HK-2 (cell line): ENCODE measurements around the gene NPHS1.
"Not testable (repeated sequence)": the region's sequence is repeated elsewhere in the genome, so short reads cannot be mapped to it uniquely, and the experiment has no call there.

Experiments
- DNase-seq: peaks from one replicate; pipeline ENCODE4 v3.0.0-alpha.2; 2018; ENCODE audit not compliant: unreplicated experiment

Gene NPHS1

GRCh38 chr19:35851213-35852028 is 883 bp downstream of the NPHS1 start:
- no peak for DNase-seq

- DNase-seq = no peak
These were observed 3.3 kb downstream of the NPHS1 start for GRCh38 chr19:35848919-35849505.

GRCh38 chr19:35848486-35848885 is 3.8 kb downstream of the NPHS1 start:
- DNase-seq = no peak

- no peak for DNase-seq
These were observed 4.4 kb downstream of the NPHS1 start for GRCh38 chr19:35847911-35848310.

- no peak for DNase-seq
These were observed 6.2 kb downstream of the NPHS1 start for GRCh38 chr19:35846038-35846668.

GRCh38 chr19:35845215-35846037 is 6.9 kb downstream of the NPHS1 start:
- peak; percentile 24 for DNase-seq

- DNase-seq = no peak
These were observed 7.7 kb downstream of the NPHS1 start for GRCh38 chr19:35844482-35845214.

- no peak for DNase-seq
These were observed 8.4 kb downstream of the NPHS1 start for GRCh38 chr19:35843676-35844481.

GRCh38 chr19:35842666-35843272 is 9.5 kb downstream of the NPHS1 start:
- DNase-seq = no peak

- no peak for DNase-seq
These were observed 10.2 kb downstream of the NPHS1 start for GRCh38 chr19:35841961-35842595.

GRCh38 chr19:35836096-35836495 is 16.2 kb downstream of the NPHS1 start:
- DNase-seq = not testable (repeated sequence)

- DNase-seq = no peak
These were observed 18.3 kb downstream of the NPHS1 start for GRCh38 chr19:35833972-35834371.

GRCh38 chr19:35832054-35832453 is 20.2 kb downstream of the NPHS1 start:
- no peak for DNase-seq

GRCh38 chr19:35830986-35831385 is 21.3 kb downstream of the NPHS1 start:
- DNase-seq = no peak

- DNase-seq = peak; percentile 52
These were observed 23.5 kb downstream of the NPHS1 start for GRCh38 chr19:35828692-35829301.

GRCh38 chr19:35824150-35824549 is 28.2 kb downstream of the NPHS1 start:
- no peak for DNase-seq

- no peak for DNase-seq
These were observed 29.7 kb downstream of the NPHS1 start for GRCh38 chr19:35822579-35822978.

- no peak for DNase-seq
These were observed 33.9 kb downstream of the NPHS1 start for GRCh38 chr19:35818445-35818844.

GRCh38 chr19:35816846-35817245 is 35.5 kb downstream of the NPHS1 start:
- DNase-seq = no peak
